Stimulated activated CD4-positive, alpha-beta T cell treated with anti-CD3 and anti-CD28 coated beads, TNF-alpha, amount 100 ng/mL, for 4 hours (primary cell): ENCODE data around the gene GJD3.

Source experiments
- DNase-seq, 3 experiments: peaks; one replicate each; pipeline ENCODE4 v3.0.0-alpha.2; 2020; ENCODE audit warnings: low read depth in 3 of 3

The GJD3 gene

GRCh38 chr17:40351359-40352236, 12.9 kb downstream of the GJD3 start:
- DNase-seq, result no peak

- DNase-seq, result no peak
Measured at GRCh38 chr17:40350689-40351358, 13.7 kb downstream of the GJD3 start.

GRCh38 chr17:40349895-40350688, 14.4 kb downstream of the GJD3 start:
- DNase-seq, result no peak

- DNase-seq, result no peak
Measured at GRCh38 chr17:40349477-40349894, 15.1 kb downstream of the GJD3 start.

DNA sequence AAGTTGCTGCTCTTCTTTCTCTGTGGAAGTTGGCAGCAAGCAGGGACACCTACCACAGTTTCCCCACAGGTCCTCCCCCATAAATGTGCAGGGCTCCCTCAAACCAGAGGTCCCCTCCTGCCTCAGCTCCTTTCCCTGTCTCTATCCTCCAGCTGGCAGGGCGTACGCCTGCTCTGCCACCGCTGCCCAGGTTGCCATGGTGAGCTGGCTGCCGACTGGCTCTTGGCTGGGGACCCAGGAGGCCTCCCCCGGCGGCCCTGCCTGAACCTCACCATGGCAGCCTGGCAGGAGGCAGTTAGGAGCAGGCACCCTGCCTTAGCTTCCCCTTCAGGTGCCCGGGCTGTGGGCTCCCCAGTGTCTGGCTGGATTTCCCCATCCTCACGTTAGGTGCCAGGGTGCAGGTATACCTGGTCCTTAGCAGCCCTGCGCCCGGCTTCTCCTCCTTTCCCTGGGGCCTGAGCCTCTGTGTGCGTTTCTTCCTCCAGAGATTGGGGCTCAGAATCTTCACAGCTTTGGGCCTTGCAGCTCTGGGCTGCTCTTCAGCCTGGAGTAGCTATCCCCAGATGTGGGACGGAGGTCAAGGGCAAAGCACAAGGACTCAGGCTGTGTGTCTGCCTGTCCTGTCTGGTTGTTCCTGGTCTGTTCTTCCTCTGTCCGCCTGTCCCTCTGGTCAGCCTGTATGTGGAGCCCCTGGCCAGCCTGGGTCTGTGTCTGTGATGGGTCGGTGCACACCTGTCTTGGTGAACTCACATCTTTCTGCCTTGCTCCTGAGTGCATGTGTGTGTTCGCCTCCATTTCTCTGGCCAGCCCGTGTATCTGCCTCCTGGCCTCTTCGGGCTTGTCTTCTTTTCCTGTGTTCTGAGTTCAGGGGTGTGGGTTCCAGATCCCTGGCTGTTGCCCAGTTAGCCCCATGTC, 15.7 kb downstream of the GJD3 start:
- no peak for DNase-seq

GRCh38 chr17:40348136-40348504, 16.4 kb downstream of the GJD3 start:
- no peak for DNase-seq

DNA sequence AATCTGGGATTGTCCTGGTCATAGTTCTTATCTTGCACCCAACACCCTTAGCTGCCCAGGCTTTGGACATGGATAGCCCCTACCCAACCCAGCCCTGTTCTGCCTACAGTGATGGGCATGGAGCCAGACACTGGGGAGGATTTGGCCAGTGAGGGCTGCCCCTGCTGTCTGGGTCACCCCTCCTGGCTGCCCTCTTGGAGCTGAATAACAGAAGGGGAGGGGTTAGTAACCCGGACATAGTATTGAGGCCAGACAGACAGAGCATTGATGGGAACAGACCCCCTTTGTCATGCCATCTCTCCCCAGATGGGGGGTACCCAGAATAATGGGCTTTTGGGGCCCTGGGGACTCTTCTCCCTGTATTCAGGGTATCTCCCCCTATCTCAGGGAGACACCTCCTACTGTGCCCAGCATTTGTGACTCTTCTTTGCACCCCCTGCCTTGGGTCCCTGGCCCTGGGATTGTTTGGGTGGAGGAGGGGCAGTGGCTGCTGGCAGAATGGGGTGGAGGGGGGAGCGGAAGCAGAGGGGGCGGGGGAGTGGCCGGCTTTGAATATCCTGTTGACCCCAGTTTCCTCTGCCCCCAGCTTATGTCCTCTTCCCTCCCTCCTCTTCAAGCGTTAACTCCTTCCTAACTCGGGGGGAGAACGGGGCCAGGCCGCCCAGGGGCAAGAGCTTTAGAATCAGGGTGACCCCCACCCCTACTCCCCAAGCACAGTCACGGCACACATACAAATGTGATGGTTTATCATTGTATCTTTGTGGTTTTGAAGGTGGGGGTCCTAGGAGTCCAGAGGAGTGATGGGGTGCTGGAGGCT, 17.0 kb downstream of the GJD3 start:
- DNase-seq, result no peak

GRCh38 chr17:40346765-40347158, 17.8 kb downstream of the GJD3 start:
- no peak for DNase-seq

DNA sequence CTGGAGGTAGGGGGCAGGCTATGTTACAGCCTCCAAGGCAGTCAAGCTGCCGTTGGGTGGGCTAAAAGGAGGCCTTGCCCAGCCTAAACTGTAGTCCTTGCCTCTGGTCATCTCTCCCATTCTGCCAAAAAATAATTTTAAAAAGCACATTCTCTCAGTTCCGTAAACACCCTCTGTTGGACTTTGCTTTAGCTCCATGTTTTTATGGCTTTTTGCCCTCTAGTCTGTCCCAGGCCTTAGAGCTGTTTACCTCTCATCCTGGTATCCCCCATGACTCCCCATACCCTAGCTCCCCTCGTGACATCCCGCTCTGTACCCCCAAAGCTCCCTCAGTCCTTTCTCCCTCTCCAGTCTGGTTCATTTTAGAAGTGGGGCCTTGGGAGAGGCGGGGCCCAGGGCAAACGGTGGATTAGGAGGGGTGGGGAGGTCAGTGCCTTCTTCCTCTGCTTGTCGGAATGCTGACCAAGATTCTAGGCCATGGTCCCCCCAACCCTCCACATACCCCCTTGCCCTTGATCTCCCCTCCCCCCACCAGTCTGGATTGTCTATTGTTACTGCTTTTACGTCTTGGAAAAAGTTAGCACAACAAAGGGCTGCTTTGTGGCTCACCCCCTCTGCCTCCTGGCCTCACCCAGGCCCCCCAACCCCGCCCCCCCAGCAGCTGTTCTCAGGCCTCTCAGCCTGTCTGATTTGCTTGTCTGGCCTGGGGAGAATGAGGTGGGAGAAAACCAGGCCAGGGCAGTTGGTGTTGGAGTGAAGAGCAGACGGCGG, 18.4 kb downstream of the GJD3 start:
- DNase-seq, result no peak

DNA sequence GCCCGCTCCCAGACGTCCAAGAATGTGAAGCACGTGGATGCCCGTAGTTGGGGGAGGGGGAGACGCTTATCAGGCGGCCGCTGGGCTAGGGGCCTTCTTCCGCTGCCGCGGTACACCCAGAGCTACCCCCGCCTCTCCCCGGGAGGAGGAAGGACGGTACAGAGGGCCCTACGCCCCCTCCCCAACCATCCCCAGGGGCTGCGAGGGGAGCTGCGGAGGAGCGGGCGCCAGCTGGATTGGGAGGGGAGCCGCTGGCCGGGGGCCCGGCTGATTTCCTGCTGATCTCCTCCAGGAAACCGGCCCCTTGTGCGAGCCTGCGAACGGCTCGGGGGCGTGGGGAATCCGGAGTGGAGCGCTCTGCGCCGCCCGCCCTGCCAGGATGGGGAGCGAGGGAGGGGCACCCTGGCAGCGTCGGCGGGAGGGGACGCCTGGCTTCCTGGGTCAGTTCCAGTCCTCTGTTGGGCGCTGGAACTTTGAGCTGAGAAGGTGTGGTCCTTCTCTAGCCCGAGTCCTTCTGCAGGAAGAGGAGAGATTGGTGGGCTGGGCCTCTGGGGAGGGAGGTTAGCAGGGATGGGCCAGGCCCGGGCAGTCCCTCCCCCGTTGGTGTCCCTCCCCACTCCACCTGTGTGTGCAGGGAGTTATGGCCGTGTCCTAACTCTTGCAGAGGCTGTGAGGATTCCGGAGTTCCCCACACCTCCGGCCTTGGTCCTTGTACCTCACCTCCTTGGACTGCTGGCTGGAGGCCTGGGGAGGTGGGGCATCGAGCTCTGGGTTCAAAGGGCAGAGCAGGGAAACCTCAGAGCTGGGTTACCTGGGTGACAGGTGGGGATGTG, 19.2 kb downstream of the GJD3 start:
- DNase-seq, result no peak

- no peak for DNase-seq
Measured at GRCh38 chr17:40344421-40345160, 19.9 kb downstream of the GJD3 start.

DNA sequence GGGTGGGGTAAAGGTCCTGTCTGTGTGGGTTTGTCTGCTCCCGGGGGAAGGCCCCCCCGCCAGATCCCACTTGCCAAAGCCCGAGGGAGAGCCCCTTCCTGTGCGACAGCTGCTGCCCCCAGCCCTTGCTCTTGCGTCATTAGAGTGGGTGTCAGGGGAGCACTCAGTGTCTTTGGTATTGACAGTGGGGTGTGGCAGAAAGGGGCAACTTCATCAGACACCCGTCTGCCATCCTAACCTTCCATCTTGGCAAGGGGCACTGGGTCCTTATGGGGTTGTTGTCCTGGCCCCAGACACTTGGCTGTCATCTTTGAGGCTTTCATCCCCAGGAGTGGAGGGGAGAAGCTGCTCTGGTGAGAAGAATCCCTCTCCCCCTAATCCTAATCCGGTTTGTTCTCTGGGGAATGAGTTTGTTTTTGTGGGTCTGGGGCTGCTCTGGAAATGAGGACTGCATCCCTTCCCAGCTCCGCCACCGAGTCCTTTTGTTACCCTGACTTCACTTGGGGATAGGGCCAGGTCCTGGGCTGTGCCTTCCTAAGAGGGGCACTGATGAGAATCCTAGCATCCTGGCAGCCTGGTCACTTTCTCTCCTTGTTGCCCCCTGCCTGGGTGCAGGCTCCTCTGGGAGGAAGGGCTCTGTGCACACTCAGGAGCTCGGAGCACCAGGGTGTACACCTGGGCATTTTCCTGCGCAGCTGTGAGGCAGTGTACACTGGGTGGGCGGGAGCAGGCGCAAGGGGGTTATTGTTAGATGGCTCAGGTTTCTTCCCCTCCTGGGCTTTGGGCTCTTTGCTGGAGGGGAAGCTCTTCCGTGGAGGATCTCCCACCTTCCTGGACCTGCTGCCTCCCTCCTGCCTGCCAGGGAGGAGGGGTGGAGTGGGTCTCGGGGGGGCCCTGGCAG, 21.1 kb downstream of the GJD3 start:
- no peak for DNase-seq

- no peak for DNase-seq
Measured at GRCh38 chr17:40342504-40343218, 21.9 kb downstream of the GJD3 start.

DNA sequence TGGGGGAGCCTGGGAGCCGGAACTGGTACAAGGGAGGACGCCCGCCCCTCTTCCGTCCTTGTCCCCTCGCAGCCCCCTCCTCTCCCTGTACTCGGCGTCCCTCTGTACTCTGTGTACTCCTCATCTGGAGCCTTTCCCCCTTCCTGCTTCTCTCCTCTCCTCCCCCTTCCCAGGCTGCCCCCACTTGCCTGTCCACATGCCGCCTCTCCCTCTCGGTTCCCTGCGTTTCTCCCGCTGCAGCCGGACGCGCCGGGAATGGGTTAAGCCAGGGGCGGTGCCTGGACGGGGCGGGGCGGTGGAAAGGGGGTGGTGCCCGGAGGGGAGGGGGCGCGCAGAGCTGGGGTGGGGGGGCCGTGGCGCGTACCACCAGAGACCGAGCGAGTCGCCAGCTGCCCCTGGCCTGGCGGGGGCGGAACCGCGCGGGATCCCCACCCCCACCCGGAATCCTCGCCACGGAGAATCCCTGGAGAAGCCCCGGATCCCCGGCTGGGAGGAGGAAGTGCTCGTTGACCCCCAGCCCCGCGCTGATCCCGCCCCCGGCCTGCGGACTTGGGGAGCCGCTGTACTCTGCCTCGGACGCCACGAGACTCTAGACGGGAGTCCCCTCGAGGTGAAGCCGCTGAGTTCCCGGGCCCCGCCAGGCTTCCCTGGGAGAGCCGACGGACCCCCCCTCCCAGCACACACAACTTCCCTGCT, 22.6 kb downstream of the GJD3 start:
- no peak for DNase-seq

DNA sequence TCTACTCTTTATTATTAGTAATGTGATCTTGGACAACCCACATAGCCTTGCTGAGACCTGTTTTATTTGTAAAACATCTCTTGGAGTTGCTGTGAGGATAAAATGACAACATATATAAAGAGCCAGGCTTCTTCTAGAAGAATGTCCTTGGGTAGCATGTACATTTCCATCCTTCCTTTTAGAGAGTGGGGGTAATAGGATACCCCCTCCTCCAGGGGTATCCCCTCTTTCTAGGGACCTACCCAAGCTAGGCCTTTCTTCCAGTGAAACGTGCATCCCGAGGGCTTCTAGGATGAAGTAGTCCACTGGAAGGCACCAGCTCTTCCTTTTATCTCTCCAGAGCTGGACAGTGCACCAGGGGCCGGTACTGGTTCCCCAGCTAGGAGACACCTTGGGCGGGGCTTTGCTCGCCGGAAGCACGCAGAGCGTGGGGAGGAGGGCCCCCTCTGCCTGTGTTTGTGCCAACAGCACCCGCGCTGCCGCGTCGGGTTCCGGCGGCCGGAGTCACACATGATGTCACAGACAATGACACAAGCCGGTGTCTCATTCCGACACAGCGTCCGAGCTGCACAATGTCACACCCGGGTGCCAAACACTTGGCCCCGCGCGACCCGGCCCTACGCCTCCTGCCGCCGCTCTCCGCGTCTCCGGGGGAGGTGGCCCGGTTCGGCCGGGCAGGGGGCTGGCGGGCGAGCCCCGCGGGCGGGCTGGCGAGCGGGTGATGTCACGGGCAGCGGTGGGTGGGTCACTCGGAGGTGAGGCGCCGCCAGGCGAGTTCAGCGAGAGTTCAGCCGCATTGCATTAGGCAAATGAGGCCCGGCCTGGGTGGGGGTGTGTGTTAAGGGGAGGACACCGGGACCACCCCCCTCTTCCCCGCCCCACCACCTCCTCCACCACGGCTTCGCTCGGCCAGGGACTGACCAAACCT, 23.4 kb downstream of the GJD3 start:
- DNase-seq, result peak in 2 of 3 experiments; percentile 71 to 76
